Hippocampal formation (tissue), 2 donors: ENCODE measurements around the gene GMDS.

Source experiments
- DNase-seq, 2 donors: peaks; one replicate each; lab custom pipeline; 2025; lab: John Stamatoyannopoulos, UW

GMDS gene

DNA sequence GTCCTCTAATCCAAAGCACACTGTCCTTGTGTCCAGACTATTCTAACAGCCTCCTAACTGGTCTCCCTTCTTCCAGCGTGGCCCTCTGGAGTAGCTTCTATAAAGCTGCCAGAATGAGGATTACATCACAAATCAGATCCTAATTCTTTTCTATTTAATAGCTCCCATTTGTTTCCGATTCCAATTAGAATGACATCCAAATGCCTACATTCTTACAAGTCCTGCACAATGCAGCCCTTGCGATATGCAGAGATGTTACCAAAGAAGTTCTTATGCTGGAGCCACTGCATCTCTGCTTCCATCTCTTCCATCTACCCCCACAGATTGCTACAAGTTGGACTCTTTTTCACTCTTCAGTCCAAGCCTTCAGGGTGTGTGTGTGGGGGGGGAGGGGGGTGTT, 40.0 kb downstream of the GMDS start:
- no peak for DNase-seq

DNA sequence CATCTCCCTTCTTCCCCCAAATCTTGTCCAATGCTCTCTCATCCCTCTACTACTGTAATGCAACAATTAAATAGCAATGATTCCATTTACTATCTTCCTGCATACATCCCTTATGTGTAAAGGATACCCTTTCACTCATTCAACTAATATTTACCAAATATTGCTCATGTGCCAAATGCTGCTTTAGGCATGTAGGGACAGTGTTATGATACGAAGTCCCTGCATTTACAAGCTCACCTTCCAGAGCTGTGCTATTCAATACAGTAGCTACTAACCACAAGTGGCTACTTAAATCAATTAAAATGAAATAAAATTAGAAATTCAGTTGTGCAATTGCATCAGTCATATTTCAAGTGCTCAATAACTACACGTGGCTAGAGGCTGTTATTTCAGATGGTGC, 41.1 kb downstream of the GMDS start:
- DNase-seq: no peak

DNA sequence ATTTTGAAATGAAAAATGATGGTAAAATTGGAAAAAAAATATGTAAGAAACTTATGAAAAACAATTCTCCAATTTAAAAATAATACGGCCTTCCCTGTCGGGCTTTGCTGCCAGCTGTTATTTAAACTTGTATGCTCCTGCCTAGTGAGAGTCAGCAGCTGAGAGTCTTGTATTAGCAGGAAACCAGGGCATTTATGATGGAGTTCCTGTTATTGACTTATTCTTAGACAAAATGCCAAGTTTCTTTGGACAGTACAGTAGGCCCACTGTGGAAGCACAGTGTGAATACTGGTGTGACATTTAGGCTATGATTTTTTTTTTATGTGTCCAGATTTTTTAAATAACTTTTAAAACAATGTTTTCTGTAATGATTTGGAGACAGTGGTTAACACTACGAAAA, 42.1 kb downstream of the GMDS start:
- no peak for DNase-seq

DNA sequence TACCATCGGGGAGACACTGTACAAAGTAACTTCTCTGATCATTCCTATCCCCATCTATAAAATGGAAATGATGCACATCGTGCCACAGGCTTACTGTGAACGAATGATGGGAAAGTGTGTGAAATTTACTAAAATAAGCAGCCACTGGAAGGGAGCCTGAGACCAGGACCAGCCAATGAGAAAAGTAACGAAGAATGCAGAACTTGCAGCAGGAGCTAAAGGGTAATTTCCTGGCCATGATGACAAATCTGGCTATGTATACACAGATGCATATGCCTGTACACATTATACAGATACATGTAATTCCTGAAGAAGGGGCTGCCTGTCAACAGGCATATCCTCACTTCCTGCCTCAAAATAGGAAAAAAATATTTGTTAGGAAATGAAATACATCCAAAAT, 47.4 kb downstream of the GMDS start:
- no peak for DNase-seq

DNA sequence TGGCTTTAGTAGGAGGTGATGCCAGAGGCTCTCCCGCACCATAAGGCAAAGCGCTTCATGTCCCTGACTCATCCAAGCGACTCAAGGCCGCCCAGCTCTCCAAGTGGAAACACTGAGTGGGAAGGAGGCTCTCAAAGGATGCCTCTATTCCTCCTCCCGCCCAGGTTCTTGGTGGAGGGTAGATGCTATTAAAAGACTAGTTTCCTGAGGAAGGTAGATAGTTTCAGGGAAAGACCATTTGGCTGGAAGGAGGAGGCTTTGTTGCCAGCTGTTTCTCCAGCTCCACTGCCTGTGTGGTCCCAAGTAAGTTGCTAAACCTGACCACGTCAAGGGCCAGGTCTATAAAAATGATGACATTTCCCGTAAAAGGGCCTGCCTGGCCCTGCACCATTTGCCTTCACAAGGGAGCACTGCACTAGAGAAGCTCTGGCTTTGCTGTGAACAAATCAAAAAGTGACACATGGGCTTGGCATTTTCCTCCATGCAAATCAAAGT, 48.2 kb downstream of the GMDS start:
- DNase-seq: peak in 1 of 2 donors; percentile 3

DNA sequence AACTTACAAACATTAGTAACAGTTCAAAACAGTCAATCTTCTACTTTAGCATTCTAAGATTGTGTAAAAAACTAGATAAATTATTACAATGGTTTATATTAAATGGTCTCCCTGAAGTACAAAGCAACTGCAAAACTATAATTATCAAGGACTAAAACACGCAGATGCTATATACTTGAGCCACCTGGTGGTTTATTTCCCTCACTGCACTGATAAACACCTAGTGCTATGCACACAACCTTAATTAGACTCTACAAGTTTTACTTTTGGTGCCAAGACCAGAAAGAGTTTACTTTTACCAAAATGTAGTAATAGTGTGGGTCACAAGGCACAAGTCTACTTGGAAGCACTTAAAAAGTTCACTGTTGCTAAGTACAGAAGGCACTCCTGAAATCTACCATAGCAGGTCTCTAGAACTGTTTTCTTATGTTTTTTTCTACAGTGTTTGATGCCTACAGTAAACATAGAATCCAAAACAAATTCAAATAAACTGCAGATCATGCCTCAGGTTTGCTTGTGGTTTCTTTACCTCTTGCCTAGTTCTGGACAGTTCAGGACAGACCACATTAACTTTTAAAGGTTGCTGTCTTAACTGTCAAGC, 49.2 kb downstream of the GMDS start:
- peak in 1 of 2 donors; percentile 36 for DNase-seq

DNA sequence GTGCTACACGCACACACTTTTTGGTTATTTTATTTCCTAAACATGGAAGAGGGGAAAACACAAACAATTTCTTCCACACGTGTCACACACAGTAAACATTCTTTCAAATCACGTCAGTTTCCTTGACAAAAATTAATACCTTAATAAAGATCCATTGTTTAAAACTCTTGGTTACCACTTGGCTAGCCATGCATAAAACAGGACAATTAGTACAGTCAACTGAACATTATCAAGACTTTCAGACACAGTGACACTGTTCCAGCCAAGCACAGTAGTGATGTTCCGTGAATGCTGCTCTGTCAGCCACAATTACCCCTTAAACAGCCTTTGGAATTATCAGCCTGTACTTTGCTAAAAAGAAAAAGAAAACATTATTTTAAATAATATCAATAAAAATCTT, 50.8 kb downstream of the GMDS start:
- DNase-seq: no peak

DNA sequence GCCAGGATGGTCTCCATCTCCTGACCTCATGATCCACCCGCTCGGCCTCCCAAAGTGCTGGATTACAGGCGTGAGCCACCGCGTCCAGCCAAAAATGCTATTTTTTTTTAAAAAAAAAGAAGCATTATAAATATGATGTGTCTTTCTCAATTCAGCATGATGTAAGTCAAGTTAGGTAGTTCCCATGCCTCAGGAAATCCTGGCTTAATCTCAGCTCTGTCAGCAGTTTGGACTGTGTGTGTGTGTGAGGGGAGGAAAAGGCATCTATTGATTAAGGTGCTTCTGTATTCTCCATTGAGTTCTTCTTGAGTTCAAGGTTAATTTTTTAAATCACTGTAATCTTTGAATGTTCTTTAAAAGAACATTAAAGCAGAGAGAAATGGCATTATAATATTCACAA, 51.5 kb downstream of the GMDS start:
- no peak for DNase-seq

DNA sequence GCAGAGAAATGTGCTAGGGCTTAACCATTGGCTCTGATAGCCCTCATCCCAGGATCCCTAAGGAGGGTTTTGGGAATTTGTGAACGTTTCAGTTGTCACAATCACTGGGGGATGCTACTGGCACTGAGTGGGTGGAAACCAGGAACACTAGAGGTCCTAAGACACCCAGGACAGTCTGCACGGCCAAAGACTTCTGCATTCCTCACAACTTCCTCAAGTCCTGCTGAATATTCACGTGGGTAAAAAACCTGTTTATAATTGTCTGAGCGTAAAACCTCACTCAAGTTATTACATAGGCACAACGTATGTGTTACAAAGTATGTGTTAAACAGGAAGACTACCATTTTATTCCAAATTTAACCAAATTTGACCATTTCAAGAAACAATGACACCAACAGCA, 52.4 kb downstream of the GMDS start:
- DNase-seq: no peak

DNA sequence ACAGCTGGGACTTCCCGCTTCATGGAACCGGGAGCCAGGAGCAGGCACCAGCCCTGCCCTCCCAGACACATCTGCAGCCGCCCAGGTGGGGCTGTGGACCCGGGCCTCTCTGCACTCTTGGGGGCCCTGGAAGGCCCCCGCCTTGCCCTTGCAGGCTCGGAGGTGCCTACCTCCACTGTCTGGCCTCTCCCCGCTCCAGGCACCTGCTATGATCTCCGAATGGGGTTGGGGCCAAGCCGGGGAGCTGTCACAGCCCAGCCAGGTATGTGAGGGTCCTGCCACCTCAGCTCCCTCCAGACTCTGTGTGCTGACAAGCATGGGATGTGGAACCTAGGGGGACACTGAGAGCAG, 54.0 kb downstream of the GMDS start:
- no peak for DNase-seq

DNA sequence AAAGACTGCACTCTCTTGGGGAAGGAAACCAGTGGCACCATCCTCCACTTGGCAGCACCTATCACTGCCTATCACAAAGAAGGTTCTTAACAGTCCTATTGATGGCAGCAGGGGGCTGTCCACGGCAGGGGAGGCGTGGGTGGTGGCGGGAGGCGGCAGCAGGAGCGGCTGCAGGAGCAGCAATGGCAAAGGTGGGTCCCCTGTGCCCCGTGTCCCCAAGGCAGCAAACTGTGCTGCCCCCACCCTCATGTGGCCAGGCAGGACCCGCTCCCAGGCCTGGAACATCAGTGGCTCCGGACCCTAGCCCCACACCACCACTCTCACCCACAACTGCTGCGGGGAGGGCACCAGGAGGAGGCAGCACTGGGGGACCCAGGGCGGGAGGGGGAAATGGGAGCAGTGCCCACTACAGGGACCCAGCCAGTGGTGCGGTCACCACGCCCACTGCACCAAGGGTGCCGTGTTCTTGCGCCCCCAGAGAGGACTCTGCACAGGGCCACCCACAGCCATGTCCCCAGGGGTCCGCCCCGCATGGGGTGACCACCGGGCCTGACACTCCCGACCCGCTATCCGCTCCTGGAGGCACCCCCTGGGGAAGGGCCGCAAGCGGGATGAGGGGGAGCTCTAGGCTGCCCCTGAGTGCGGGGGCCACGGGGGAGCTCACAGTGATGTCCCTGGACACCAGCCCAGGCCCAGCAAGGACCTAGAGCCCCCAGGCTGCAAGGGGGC, 54.6 kb downstream of the GMDS start:
- DNase-seq: no peak

DNA sequence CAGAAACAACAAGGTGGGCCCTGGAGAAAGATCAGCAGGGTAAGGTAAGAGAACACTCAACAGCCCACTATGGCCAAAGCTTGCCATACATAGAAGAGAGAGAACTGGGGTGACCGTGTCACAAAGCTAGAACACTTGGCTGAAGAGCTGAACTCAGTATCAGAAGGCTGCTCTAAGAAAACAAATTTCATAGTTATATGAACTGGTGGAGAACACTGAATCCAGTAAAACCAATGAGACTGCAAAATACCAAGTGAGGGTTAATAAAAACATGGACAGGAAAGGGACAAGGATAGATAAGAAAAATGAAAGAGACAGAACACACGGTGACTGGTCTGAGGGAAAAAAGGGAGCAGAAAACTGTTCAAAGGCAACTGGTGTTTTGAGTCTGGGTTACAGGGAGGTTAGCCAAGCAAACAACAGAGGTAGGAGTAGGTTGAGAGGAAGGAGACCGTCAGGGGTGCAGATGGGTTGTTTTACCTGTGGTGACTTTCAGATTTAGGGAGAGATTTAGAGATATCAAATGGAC, 56.5 kb downstream of the GMDS start:
- no peak for DNase-seq

DNA sequence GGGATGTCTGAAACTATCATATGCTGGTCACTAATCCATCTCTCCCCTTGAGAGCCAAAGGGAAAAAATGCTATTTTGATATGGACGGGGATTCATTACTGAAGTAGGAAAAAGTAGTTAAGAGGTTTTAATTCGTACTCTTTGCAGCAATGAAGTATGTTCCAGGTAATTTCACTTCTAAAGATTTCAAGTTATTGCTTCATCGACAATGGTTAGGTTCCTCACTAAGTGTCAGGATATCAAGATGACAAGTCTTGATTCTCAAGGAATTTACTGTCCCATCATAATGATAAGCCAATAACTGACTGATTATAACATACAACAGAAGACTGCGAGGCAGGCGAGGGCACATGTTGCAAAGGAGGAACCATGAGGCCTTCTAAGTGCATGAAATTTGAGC, 57.0 kb downstream of the GMDS start:
- no peak for DNase-seq

DNA sequence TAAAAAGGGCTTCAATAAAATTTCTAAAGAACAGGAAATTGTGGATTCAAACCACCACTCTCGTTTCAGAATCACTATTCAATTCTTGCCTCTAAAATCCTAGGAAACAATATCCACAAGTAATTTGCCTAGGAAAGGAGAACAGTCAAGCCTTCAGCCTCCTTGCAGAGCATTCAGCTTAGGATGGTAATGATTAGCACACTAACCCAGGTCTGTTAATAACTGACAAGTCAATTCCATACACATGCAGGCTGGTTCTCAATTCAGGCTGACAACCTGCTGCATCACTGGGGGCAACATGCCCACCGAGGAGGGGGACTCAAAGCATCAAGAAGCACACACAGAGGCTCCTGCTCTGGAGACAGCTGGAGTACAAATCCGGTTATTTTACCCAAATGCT, 57.6 kb downstream of the GMDS start:
- no peak for DNase-seq

DNA sequence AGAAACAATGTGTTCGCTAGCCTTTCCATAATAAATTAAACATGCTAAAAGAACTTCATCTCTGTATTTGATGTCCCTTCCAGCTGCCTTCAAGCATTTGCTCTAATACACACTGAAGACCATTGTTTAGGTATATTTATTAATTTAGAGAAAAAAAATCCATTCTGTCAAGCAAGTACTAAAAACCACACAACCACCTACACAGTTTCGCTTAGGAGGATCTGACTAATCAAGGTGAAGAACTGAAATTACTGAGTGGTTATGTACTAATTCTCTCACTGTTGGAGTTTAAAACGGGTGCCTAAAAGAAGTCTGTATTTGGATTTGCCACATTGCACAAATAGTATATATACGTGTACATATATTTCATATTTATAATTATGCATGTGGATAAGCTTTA, 58.9 kb downstream of the GMDS start:
- no peak for DNase-seq

DNA sequence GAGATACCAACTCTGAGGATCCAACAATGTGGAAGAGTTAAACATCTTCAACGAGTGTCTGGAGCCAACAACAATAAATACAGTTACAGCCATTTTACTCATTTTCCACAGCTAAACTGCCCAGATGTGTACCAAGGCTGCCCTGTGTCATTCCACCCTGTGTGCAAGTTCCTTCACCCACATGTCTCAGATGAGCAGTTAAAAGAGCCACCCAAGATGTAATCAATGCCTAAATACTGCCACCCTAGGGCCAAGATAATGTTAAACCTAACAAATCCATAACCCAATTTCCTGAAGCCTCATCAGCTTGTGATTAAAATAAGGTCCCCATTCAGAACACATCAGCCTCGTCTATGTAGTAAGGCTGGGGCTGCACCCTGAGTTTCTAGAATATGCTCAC, 59.9 kb downstream of the GMDS start:
- DNase-seq: no peak

DNA sequence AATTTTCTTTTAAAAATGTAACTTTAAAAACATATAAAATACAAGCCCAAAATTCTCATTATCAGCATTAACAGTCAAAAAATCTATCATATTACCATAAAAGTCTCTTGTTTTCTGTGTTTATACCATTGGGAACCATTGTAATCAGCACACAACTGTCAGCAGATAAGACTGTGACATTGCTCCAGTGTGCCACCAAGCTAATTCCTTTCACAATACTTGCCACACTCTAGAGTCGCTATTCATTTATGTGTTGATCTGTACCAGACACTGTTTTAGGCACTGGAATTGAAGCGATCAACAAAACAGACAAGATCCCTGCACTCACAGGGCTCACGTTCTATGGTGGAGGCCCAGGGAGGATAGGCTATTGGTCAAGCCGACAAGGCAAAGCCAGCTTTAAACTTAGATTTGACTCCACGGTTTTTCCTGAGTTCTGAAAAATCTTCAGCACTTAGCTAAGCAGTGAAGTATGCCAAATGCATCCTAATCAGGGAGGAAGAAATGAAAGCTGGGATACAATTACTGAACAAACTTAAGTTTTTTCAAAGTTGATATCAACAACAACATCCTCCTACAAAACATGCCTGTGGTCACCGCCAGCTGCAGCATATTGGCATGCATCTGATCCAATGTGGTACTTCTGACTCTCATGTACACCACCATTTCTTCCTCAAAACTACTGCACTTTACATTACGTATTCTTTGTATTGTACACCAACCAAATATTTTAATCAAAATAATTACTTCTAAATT, 60.5 kb downstream of the GMDS start:
- DNase-seq: no peak

DNA sequence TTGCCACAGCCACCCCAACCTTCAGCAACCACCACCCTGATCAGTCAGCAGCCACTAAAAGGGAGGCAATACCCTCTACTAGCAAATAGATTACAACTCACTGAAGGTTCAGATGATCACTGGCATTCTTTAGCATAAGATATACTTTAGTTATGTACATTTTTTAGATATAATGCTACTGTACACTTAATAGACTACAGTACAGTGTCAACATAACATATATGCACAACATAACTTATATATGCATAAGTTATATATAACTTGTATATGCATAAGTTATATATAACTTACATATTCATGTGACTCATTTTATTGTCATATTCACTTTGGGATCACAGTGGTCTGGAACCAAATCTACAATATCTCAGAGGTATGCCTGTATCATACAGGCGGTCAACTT, 61.7 kb downstream of the GMDS start:
- no peak for DNase-seq

DNA sequence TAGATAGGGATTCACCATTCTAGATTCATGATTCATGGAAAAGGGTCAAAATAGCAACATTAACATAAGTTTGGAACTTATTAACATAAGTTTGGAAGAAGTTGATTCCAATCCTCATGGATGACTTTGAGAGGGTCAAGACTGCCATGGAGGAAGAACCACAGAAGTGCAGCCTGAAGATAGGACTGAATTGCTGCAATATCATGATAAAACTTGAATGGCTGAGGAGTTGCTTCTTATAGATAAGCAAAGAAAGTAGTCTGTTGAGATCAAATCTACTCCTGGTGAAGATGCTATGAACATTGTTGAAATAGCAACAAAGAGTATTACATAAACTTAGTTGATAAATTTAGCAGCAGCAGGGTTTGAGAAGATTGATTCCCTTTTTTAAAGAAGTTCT, 62.2 kb downstream of the GMDS start:
- no peak for DNase-seq

DNA sequence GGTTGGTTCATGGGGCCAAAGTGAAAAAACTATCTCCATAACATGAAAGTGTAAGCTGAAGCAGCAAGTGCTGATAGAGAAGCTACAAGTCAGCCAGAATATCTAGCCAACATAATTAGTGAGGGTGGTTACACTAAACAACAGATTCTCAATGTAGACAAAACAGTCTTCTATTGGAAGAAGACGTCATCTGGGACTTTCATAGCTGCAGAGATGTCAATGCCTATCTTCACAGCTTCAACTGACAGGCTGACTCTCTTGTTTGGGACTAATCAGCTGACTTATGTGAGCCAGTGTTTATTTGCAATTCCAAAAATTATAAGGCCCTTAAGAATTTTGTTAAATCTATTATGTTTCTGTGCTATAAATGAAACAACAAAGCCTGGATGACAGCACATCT, 63.2 kb downstream of the GMDS start:
- no peak for DNase-seq

DNA sequence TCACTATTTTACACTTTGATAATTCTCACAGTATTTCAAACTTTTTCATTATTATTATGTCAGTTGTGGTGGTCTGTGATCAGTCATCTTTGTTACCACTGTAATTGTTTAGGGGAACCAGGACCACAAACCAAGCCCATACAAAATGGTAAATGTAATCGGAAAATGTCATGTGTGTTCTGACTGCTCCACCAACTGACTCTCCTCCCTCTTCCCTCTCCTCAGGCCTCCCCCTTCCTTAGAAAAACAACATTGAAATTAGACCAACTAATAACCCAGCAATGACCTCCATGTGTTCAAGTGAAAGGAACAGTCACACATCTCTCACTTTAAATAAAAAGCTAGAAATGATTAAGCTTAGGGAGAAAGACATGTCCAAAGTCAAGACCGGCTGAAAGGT, 63.8 kb downstream of the GMDS start:
- no peak for DNase-seq

DNA sequence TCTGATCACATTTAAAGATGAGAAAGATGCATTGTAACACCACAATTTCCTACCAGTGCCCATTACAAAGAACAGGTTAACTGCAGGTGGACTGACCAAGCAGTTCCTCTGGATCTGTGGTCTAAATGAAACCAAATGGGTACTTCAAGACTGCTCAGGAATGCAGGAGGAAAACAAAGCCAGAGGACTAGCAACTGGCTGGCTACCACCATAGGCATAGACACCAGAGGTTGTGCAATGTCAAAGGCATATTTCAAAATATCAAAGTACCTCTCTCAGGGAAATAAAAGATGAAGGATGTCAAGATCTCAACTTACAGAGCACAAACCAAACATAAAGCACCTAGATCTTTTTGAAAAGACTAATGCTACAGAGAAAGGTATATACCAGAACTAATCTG, 65.5 kb downstream of the GMDS start:
- no peak for DNase-seq

DNA sequence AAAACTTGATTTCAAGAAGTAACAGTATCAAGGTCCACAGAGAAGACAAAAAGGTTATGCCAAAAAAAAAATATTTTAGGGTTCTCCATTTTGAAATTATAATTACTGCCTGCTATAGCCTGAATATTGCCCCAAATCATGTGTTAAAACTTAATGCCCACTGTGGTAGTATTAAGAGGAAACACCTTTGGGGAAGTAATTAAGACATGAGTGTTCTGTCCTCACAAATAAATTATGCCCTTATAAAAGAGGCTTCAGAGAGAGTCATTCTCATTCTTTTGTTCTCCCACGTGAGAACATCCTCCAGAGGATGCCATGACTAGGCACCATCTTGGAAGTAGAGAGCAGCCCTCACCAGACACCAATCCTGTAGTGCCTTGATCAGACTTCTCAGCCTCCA, 66.2 kb downstream of the GMDS start:
- DNase-seq: no peak
